Frontal cortex (tissue), 4 donors: ENCODE measurements around the gene CDH23. TPM values are rescaled to one million over a fixed set of nuclear protein-coding genes. Genes with fewer than 3 reads are reported as not detected.

Source experiments
- DNase-seq, 2 donors: peaks; one replicate each; pipeline ENCODE4 v3.0.0; 2012; ENCODE audit warnings: low spot score in 2 of 2
- FAIRE-seq: peaks from 2 replicates; lab custom pipeline; 2012; peaks lifted over from hg19 to GRCh38; lab: Jason Lieb, UNC
- total RNA-seq: library from RNA; depleted of rRNA; stranded (reverse); fragments of >200 nt; gene quantifications from one replicate; pipeline ENCODE4 v1.2.3, GENCODE V29; 2014
- donor health status: control.
- donor health status: control.
- donor health status: control.

Gene CDH23
- total RNA-seq, 1 donor from 2014 or later = 3.3 TPM

- FAIRE-seq (no peak), DNase-seq (no peak)
These were observed 79.7 kb downstream of the CDH23 start for GRCh38 chr10:71476228-71477011.

GRCh38 chr10:71478173-71478572, 81.5 kb downstream of the CDH23 start:
- FAIRE-seq = no peak

GRCh38 chr10:71478813-71479365, 82.2 kb downstream of the CDH23 start:
- no peak for DNase-seq
- no peak for FAIRE-seq

More at GRCh38 chr10:71478173-71478572, 81.5 kb downstream of the CDH23 start:
- no peak for DNase-seq

GRCh38 chr10:71479831-71480230, 83.1 kb downstream of the CDH23 start:
- no peak for FAIRE-seq
- no peak for DNase-seq

GRCh38 chr10:71480662-71481061, 83.9 kb downstream of the CDH23 start:
- FAIRE-seq = no peak
- no peak for DNase-seq

GRCh38 chr10:71481746-71482410, 85.2 kb downstream of the CDH23 start:
- DNase-seq = no peak
- no peak for FAIRE-seq

- FAIRE-seq (no peak), DNase-seq (no peak)
These were observed 85.9 kb downstream of the CDH23 start for GRCh38 chr10:71482620-71483019.

GRCh38 chr10:71483135-71483534, 86.4 kb downstream of the CDH23 start:
- no peak for FAIRE-seq
- DNase-seq = no peak

- DNase-seq = no peak
- no peak for FAIRE-seq
These were observed 87.4 kb downstream of the CDH23 start for GRCh38 chr10:71483885-71484751.

GRCh38 chr10:71486484-71487114, 89.9 kb downstream of the CDH23 start:
- FAIRE-seq (no peak), DNase-seq (peak in 1 of 2 donors; percentile 17)

- no peak for DNase-seq
- no peak for FAIRE-seq
These were observed 91.0 kb downstream of the CDH23 start for GRCh38 chr10:71487726-71488125.

- no peak for DNase-seq
- no peak for FAIRE-seq
These were observed 92.4 kb downstream of the CDH23 start for GRCh38 chr10:71489077-71489476.

- FAIRE-seq = no peak
These were observed 96.2 kb downstream of the CDH23 start for GRCh38 chr10:71492872-71493271.

GRCh38 chr10:71493741-71494140, 97.0 kb downstream of the CDH23 start:
- FAIRE-seq (no peak), DNase-seq (no peak)

More at GRCh38 chr10:71492872-71493271, 96.2 kb downstream of the CDH23 start:
- DNase-seq = no peak

GRCh38 chr10:71494476-71494875, 97.8 kb downstream of the CDH23 start:
- FAIRE-seq (no peak), DNase-seq (no peak)

GRCh38 chr10:71494980-71495381, 98.3 kb downstream of the CDH23 start:
- FAIRE-seq (no peak), DNase-seq (no peak)

- FAIRE-seq = no peak
- no peak for DNase-seq
These were observed 100.4 kb downstream of the CDH23 start for GRCh38 chr10:71496927-71497762.

- FAIRE-seq = no peak
- DNase-seq = no peak
These were observed 101.1 kb downstream of the CDH23 start for GRCh38 chr10:71497763-71498326.
